Measurements from ENCODE around the gene STARD5. TPM values are rescaled to one million over a fixed set of nuclear protein-coding genes. Genes with fewer than 3 reads are reported as not detected.
A peak's percentile ranks its signal among the peaks of the same experiment; 100 is the strongest.

The STARD5 gene
- total RNA-seq, 1 donor from 2014 or later: 5.5 TPM

- no peak overlapping the region for H2AFZ ChIP-seq (ENCODE audit: low read depth, low read length)
- H3K9me3 Mint-ChIP-seq (ENCODE audit: unreplicated experiment): peaks cover 2% of the 10 kb centered on the region
- no peaks in the 10 kb centered on the region for H4K20me1 ChIP-seq (ENCODE audit: insufficient read depth, low read length)
- no peaks in the 10 kb centered on the region for H3K27me3 ChIP-seq (ENCODE audit: insufficient read depth, low read length)
- H3K4me1 ChIP-seq (ENCODE audit: insufficient read depth, low read length): peaks cover 23% of the 10 kb centered on the region
- no peaks in the 10 kb centered on the region for H3K4me1 Mint-ChIP-seq (ENCODE audit: low read depth, unreplicated experiment)
- no peak overlapping the region for H3K9ac ChIP-seq (ENCODE audit: low read length)
- FAIRE-seq: no peak
- no peak overlapping the region for H3K4me3 ChIP-seq (ENCODE audit: insufficient read depth, low read depth, low read length)
- H3K79me2 ChIP-seq (ENCODE audit: insufficient read depth, low read length): no peaks in the 10 kb centered on the region
- H3K36me3 Mint-ChIP-seq (ENCODE audit: low read depth, unreplicated experiment): peaks cover 33% of the 10 kb centered on the region
- no peak overlapping the region for H3K4me2 ChIP-seq (ENCODE audit: low read length)
- H3K36me3 ChIP-seq (ENCODE audit: insufficient read depth, low read length): peaks cover 6% of the 10 kb centered on the region
- no peaks in the 10 kb centered on the region for H3K9me3 ChIP-seq (ENCODE audit: insufficient read depth, low read depth, low read length)
- H3K27ac Mint-ChIP-seq (ENCODE audit: unreplicated experiment): no peak overlapping the region
- TF ChIP-seq CTCF (IDR thresholded peaks at IDR 0.05; ENCODE audit: insufficient read depth, low read depth, low read length): no peak
- no peak for TF ChIP-seq EZH2 (IDR thresholded peaks at IDR 0.05; ENCODE audit: insufficient read depth, low read length)
- H3K27me3 Mint-ChIP-seq (ENCODE audit: low read depth, unreplicated experiment): no peaks in the 10 kb centered on the region
- H3K4me3 Mint-ChIP-seq (ENCODE audit: unreplicated experiment): no peak overlapping the region
- no peak overlapping the region for H3K27ac ChIP-seq (ENCODE audit: low read depth, low read length)
- no peak for DNase-seq (ENCODE audit: low read depth)
Measured at GRCh38 chr15:81314378-81314777, 9.6 kb downstream of the STARD5 start.

- H3K36me3 ChIP-seq (ENCODE audit: insufficient read depth, low read length): peaks cover 6% of the 10 kb centered on the region
- no peaks in the 10 kb centered on the region for H3K9me3 ChIP-seq (ENCODE audit: insufficient read depth, low read depth, low read length)
- H3K79me2 ChIP-seq (ENCODE audit: insufficient read depth, low read length): no peaks in the 10 kb centered on the region
- DNase-seq (ENCODE audit: low read depth) (no peak), FAIRE-seq (no peak)
- no peak overlapping the region for H2AFZ ChIP-seq (ENCODE audit: low read depth, low read length)
- Mint-ChIP-seq H3K4me3 (ENCODE audit: unreplicated experiment) (no peak overlapping the region), H3K4me1 (ENCODE audit: low read depth, unreplicated experiment) (no peaks in the 10 kb centered on the region), H3K36me3 (ENCODE audit: low read depth, unreplicated experiment) (peaks cover 32% of the 10 kb centered on the region), H3K27ac (ENCODE audit: unreplicated experiment) (no peak overlapping the region), H3K27me3 (ENCODE audit: low read depth, unreplicated experiment) (no peaks in the 10 kb centered on the region), H3K9me3 (ENCODE audit: unreplicated experiment) (peaks cover 2% of the 10 kb centered on the region)
- peak overlapping the region; percentile 55 for H3K27ac ChIP-seq (ENCODE audit: low read depth, low read length)
- no peaks in the 10 kb centered on the region for H3K27me3 ChIP-seq (ENCODE audit: insufficient read depth, low read length)
- H3K4me3 ChIP-seq (ENCODE audit: insufficient read depth, low read depth, low read length): no peak overlapping the region
- TF ChIP-seq CTCF (IDR thresholded peaks at IDR 0.05; ENCODE audit: insufficient read depth, low read depth, low read length) (no peak), EZH2 (IDR thresholded peaks at IDR 0.05; ENCODE audit: insufficient read depth, low read length) (no peak)
- H3K4me1 ChIP-seq (ENCODE audit: insufficient read depth, low read length): peaks cover 23% of the 10 kb centered on the region
- H3K4me2 ChIP-seq (ENCODE audit: low read length): peak overlapping the region; percentile 66
- no peaks in the 10 kb centered on the region for H4K20me1 ChIP-seq (ENCODE audit: insufficient read depth, low read length)
- H3K9ac ChIP-seq (ENCODE audit: low read length): peak overlapping the region; percentile 26
Measured at GRCh38 chr15:81313686-81314085, 10.3 kb downstream of the STARD5 start.

GRCh38 chr15:81312790-81313543 lies 11.0 kb downstream of the STARD5 start:
- Histone ChIP-seq H3K4me3 (ENCODE audit: insufficient read depth, low read depth, low read length) (no peak overlapping the region), H3K4me2 (ENCODE audit: low read length) (peak overlapping the region; percentile 66), H3K36me3 (ENCODE audit: insufficient read depth, low read length) (no peaks in the 10 kb centered on the region), H3K27ac (ENCODE audit: low read depth, low read length) (peak overlapping the region; percentile 78), H2AFZ (ENCODE audit: low read depth, low read length) (no peak overlapping the region), H3K9ac (ENCODE audit: low read length) (peak overlapping the region; percentile 29), H3K79me2 (ENCODE audit: insufficient read depth, low read length) (no peaks in the 10 kb centered on the region), H3K9me3 (ENCODE audit: insufficient read depth, low read depth, low read length) (no peaks in the 10 kb centered on the region), H3K27me3 (ENCODE audit: insufficient read depth, low read length) (no peaks in the 10 kb centered on the region), H4K20me1 (ENCODE audit: insufficient read depth, low read length) (no peaks in the 10 kb centered on the region), H3K4me1 (ENCODE audit: insufficient read depth, low read length) (peaks cover 23% of the 10 kb centered on the region)
- Mint-ChIP-seq H3K36me3 (ENCODE audit: low read depth, unreplicated experiment) (peaks cover 28% of the 10 kb centered on the region), H3K27me3 (ENCODE audit: low read depth, unreplicated experiment) (no peaks in the 10 kb centered on the region), H3K4me3 (ENCODE audit: unreplicated experiment) (no peak overlapping the region), H3K27ac (ENCODE audit: unreplicated experiment) (no peak overlapping the region), H3K4me1 (ENCODE audit: low read depth, unreplicated experiment) (no peaks in the 10 kb centered on the region), H3K9me3 (ENCODE audit: unreplicated experiment) (peaks cover 2% of the 10 kb centered on the region)
- TF ChIP-seq CTCF (IDR thresholded peaks at IDR 0.05; ENCODE audit: insufficient read depth, low read depth, low read length) (no peak), EZH2 (IDR thresholded peaks at IDR 0.05; ENCODE audit: insufficient read depth, low read length) (no peak)
- DNase-seq (ENCODE audit: low read depth): peak; percentile 98
- FAIRE-seq: peak; percentile 99

Data from astrocyte (in vitro differentiated cells and primary cell).